Neural cell (in vitro differentiated cells): ENCODE measurements around the gene SYNPO2.

Source experiments
- CTCF ChIP-seq: fragments of 450-650 bp; IDR thresholded peaks from 2 replicates; pipeline ENCODE4 v1.5.1; 2014; ENCODE audit warnings: antibody characterized with exemption, mild to moderate bottlenecking, moderate library complexity; ENCODE audit not compliant: poor library complexity, severe bottlenecking
- EP300 ChIP-seq: fragments of 450-650 bp; conservative IDR thresholded peaks from 2 replicates; pipeline ENCODE4 v1.6.1; 2014; ENCODE audit warnings: antibody characterized with exemption, mild to moderate bottlenecking, moderate library complexity; ENCODE audit not compliant: poor library complexity, severe bottlenecking
- EZH2 ChIP-seq: fragments of 200-600, 300-800 bp; shearing (Covaris generic), sonication (generic); IDR thresholded peaks from 2 replicates; pipeline ENCODE4 v1.6.1; 2014; ENCODE audit warnings: antibody characterized with exemption, low read length, borderline replicate concordance, mild to moderate bottlenecking; ENCODE audit not compliant: insufficient read depth, poor library complexity, severe bottlenecking
- POLR2AphosphoS5 ChIP-seq: IDR thresholded peaks from 2 replicates; pipeline ENCODE4 v1.6.1; 2012
- REST ChIP-seq: IDR thresholded peaks from 2 replicates; pipeline ENCODE4 v1.6.1; 2012; ENCODE audit warnings: borderline replicate concordance
- SMC3 ChIP-seq: fragments of 450-650 bp; conservative IDR thresholded peaks from 2 replicates; pipeline ENCODE4 v1.6.1; 2014; ENCODE audit warnings: antibody characterized with exemption, mild to moderate bottlenecking, moderate library complexity; ENCODE audit not compliant: poor library complexity

- TF ChIP-seq EP300 (no peak), CTCF (no peak), SMC3 (no peak), REST (no peak), POLR2AphosphoS5 (no peak), EZH2 (no peak)
These were observed 66.9 kb downstream of the SYNPO2 start for GRCh38 chr4:118955515-118955914.
